G401.6 (cell line): Measurements from ENCODE around the gene COL17A1.

ENCODE experiments used
- FAIRE-seq: peaks from 2 replicates; lab custom pipeline; 2012; peaks lifted over from hg19 to GRCh38; lab: Jason Lieb, UNC

COL17A1 gene

GRCh38 chr10:104096692-104097091 lies 11.0 kb upstream of the COL17A1 start:
- no peak for FAIRE-seq

GRCh38 chr10:104092749-104093148 lies 7.1 kb upstream of the COL17A1 start:
- no peak for FAIRE-seq

GRCh38 chr10:104090611-104091010 lies 4.9 kb upstream of the COL17A1 start:
- no peak for FAIRE-seq

- no peak for FAIRE-seq
Observed at GRCh38 chr10:104089621-104090020, 3.9 kb upstream of the COL17A1 start.

GRCh38 chr10:104088239-104088638 lies 2.6 kb upstream of the COL17A1 start:
- no peak for FAIRE-seq

GRCh38 chr10:104084482-104085142 lies 1.1 kb downstream of the COL17A1 start:
- FAIRE-seq, result no peak

- no peak for FAIRE-seq
Observed at GRCh38 chr10:104081998-104082397, 3.7 kb downstream of the COL17A1 start.

- no peak for FAIRE-seq
Observed at GRCh38 chr10:104080762-104081161, 4.9 kb downstream of the COL17A1 start.

GRCh38 chr10:104077663-104078151 lies 8.0 kb downstream of the COL17A1 start:
- no peak for FAIRE-seq

- FAIRE-seq, result no peak
Observed at GRCh38 chr10:104077247-104077646, 8.4 kb downstream of the COL17A1 start.

GRCh38 chr10:104076743-104077160 lies 8.9 kb downstream of the COL17A1 start:
- FAIRE-seq, result no peak

- FAIRE-seq, result no peak
Observed at GRCh38 chr10:104074505-104074904, 11.2 kb downstream of the COL17A1 start.

GRCh38 chr10:104072786-104073185 lies 12.9 kb downstream of the COL17A1 start:
- FAIRE-seq, result no peak

- no peak for FAIRE-seq
Observed at GRCh38 chr10:104069613-104070012, 16.1 kb downstream of the COL17A1 start.

GRCh38 chr10:104067525-104067924 lies 18.2 kb downstream of the COL17A1 start:
- FAIRE-seq, result no peak

GRCh38 chr10:104066945-104067344 lies 18.7 kb downstream of the COL17A1 start:
- FAIRE-seq, result no peak

- no peak for FAIRE-seq
Observed at GRCh38 chr10:104065748-104066147, 19.9 kb downstream of the COL17A1 start.

- no peak for FAIRE-seq
Observed at GRCh38 chr10:104061196-104061595, 24.5 kb downstream of the COL17A1 start.

- no peak for FAIRE-seq
Observed at GRCh38 chr10:104059364-104059763, 26.3 kb downstream of the COL17A1 start.

- FAIRE-seq, result no peak
Observed at GRCh38 chr10:104057717-104058116, 28.0 kb downstream of the COL17A1 start.

GRCh38 chr10:104056619-104057273 lies 28.9 kb downstream of the COL17A1 start:
- no peak for FAIRE-seq

GRCh38 chr10:104054430-104054829 lies 31.2 kb downstream of the COL17A1 start:
- no peak for FAIRE-seq

- no peak for FAIRE-seq
Observed at GRCh38 chr10:104053201-104053600, 32.5 kb downstream of the COL17A1 start.

GRCh38 chr10:104052431-104052830 lies 33.2 kb downstream of the COL17A1 start:
- FAIRE-seq, result no peak
